Non-pigmented ciliary epithelial cell (primary cell): Measurements from ENCODE around the gene TMCC1.
"Not testable (repeated sequence)": the region's sequence is repeated elsewhere in the genome, so short reads cannot be mapped to it uniquely, and the experiment has no call there.

Source experiments
- DNase-seq: peaks from one replicate; pipeline ENCODE4 v3.0.0-alpha.2; 2010; ENCODE audit warnings: low read depth

The TMCC1 gene

GRCh38 chr3:129684270-129684669 lies 209.2 kb downstream of the TMCC1 start:
- DNase-seq, result no peak

GRCh38 chr3:129683201-129683600 lies 210.3 kb downstream of the TMCC1 start:
- no peak for DNase-seq

- no peak for DNase-seq
These were observed 216.5 kb downstream of the TMCC1 start for GRCh38 chr3:129676985-129677384.

- DNase-seq, result not testable (repeated sequence)
These were observed 218.8 kb downstream of the TMCC1 start for GRCh38 chr3:129674798-129675123.

- DNase-seq, result no peak
These were observed 219.4 kb downstream of the TMCC1 start for GRCh38 chr3:129673897-129674797.

- no peak for DNase-seq
These were observed 220.5 kb downstream of the TMCC1 start for GRCh38 chr3:129673012-129673411.

- no peak for DNase-seq
These were observed 221.1 kb downstream of the TMCC1 start for GRCh38 chr3:129672412-129672811.

GRCh38 chr3:129665024-129665768 lies 228.3 kb downstream of the TMCC1 start:
- no peak for DNase-seq

- no peak for DNase-seq
These were observed 229.4 kb downstream of the TMCC1 start for GRCh38 chr3:129663930-129664646.

GRCh38 chr3:129663045-129663446 lies 230.5 kb downstream of the TMCC1 start:
- DNase-seq, result no peak

GRCh38 chr3:129662191-129662608 lies 231.3 kb downstream of the TMCC1 start:
- DNase-seq, result no peak

- no peak for DNase-seq
These were observed 231.7 kb downstream of the TMCC1 start for GRCh38 chr3:129661766-129662165.

- no peak for DNase-seq
These were observed 235.2 kb downstream of the TMCC1 start for GRCh38 chr3:129658110-129658843.

- DNase-seq, result no peak
These were observed 236.1 kb downstream of the TMCC1 start for GRCh38 chr3:129657261-129658046.

- no peak for DNase-seq
These were observed 236.8 kb downstream of the TMCC1 start for GRCh38 chr3:129656659-129657247.

- no peak for DNase-seq
These were observed 238.2 kb downstream of the TMCC1 start for GRCh38 chr3:129655291-129655700.

GRCh38 chr3:129654131-129654530 lies 239.4 kb downstream of the TMCC1 start:
- DNase-seq, result peak; percentile 52

GRCh38 chr3:129653019-129653418 lies 240.5 kb downstream of the TMCC1 start:
- DNase-seq, result no peak

GRCh38 chr3:129651435-129652202 lies 241.9 kb downstream of the TMCC1 start:
- peak; percentile 71 for DNase-seq
